HepG2 (cell line): ENCODE data around the gene BIRC5. TPM values are rescaled to one million over a fixed set of nuclear protein-coding genes. Genes with fewer than 3 reads are reported as not detected.

ENCODE experiments used
- ATAC-seq: fragments of 200-7000 bp; cut with Tn5 transposase; 3 replicates; pipeline ENCODE4 v1.9.1; 2020; ENCODE audit warnings: mild to moderate bottlenecking, moderate library complexity
- BruUV-seq: library from RNA; stranded (reverse); fragments of 400-500 nt; replicated peaks from 2 replicates; lab custom pipeline; 2021; lab: Mats Ljungman, UMichigan
- CTCF ChIA-PET: fragments of 300-600 bp; formaldehyde crosslinking; extraction: SDS; loops from one replicate; lab custom pipeline; 2021; ENCODE audit warnings: low total read pairs, inconsistent platforms, low intra/inter-chr PET ratio; lab: Yijun Ruan, JAX
- POLR2A ChIA-PET: fragments of 350-600 bp; sonication (Branson Sonifier 250); formaldehyde crosslinking; loops from one replicate; lab custom pipeline; 2020; ENCODE audit warnings: antibody characterized with exemption, inconsistent platforms; lab: Yijun Ruan, JAX
- DNase-seq: peaks from one replicate; pipeline ENCODE4 v3.0.0-alpha.2; 2015; ENCODE audit warnings: low spot score
- FAIRE-seq: peaks from 3 replicates; lab custom pipeline; 2011; peaks lifted over from hg19 to GRCh38; lab: Jason Lieb, UNC
- H2AFZ ChIP-seq: one replicate; pipeline ENCODE4 v1.6.1; 2011; ENCODE audit warnings: low read length, inconsistent platforms
- H3K27ac ChIP-seq: fragments of 300-600 bp; 3 replicates; pipeline ENCODE4 v1.8.0; 2011; ENCODE audit warnings: mixed run types, mild to moderate bottlenecking, mixed read lengths, low read length, inconsistent platforms; ENCODE audit not compliant: insufficient read depth; ENCODE audit errors: extremely low read length
- H3K27me3 ChIP-seq, 2 experiments: fragments of 200-600 bp in 1 of 2; 2 replicates in 1 of 2; 3 replicates in 1 of 2; pipeline versions ENCODE4 v1.6.0 to v1.8.0; 2011; ENCODE audit warnings: low read length in 2 of 2, mild to moderate bottlenecking in 2 of 2, moderate library complexity in 2 of 2, inconsistent platforms in 1 of 2; ENCODE audit not compliant: insufficient read depth in 2 of 2, control insufficient read depth in 1 of 2
- H3K36me3 ChIP-seq, 2 experiments: fragments of 200-600 bp in 1 of 2; replicated peaks in 1 of 2; 2 replicates in 1 of 2; 3 replicates in 1 of 2; pipeline versions ENCODE4 v1.5.1 to v1.8.0; 2011; ENCODE audit warnings: low read length in 2 of 2, inconsistent platforms in 1 of 2; ENCODE audit not compliant: insufficient read depth in 2 of 2, control insufficient read depth in 1 of 2
- H3K4me1 ChIP-seq: 2 replicates; pipeline ENCODE4 v1.5.1; 2012; ENCODE audit warnings: low read length, inconsistent platforms; ENCODE audit not compliant: insufficient read depth
- H3K4me2 ChIP-seq: 2 replicates; pipeline ENCODE4 v1.6.0; 2011; ENCODE audit warnings: low read depth, low read length, inconsistent platforms
- H3K4me3 ChIP-seq, 3 experiments: fragments of 200-600 bp in 1 of 3; sonication (generic), shearing (Covaris generic) in 1 of 3; replicated peaks in 1 of 3; 2 replicates each; pipeline ENCODE4 v1.5.1; 2011 to 2016; ENCODE audit warnings: low read length in 3 of 3, inconsistent platforms in 2 of 3, low read depth in 2 of 3, mild to moderate bottlenecking in 2 of 3, control low read depth in 1 of 3, mixed read lengths in 1 of 3; ENCODE audit not compliant: insufficient read depth in 1 of 3
- H3K79me2 ChIP-seq: one replicate; pipeline ENCODE4 v1.6.1; 2011; ENCODE audit warnings: low read length, inconsistent platforms; ENCODE audit not compliant: insufficient read depth
- H3K9ac ChIP-seq: 2 replicates; pipeline ENCODE4 v1.6.0; 2011; ENCODE audit warnings: mild to moderate bottlenecking, low read depth, low read length, inconsistent platforms; ENCODE audit not compliant: insufficient read depth
- H3K9me3 ChIP-seq: 2 replicates; pipeline ENCODE4 v1.5.1; 2012; ENCODE audit warnings: mild to moderate bottlenecking, low read length
- H4K20me1 ChIP-seq: 2 replicates; pipeline ENCODE4 v1.6.0; 2011; ENCODE audit warnings: inconsistent platforms, mild to moderate bottlenecking, low read length, moderate library complexity; ENCODE audit not compliant: insufficient read depth
- ATAD3A ChIP-seq: sonication (generic); formaldehyde crosslinking; IDR thresholded peaks from 2 replicates; pipeline ENCODE4 v1.4.0; 2020; ENCODE audit warnings: missing genetic modification reagents
- CHD4 ChIP-seq: fragments of 200-600 bp; sonication (generic); IDR thresholded peaks from 2 replicates; pipeline ENCODE4 v1.7.0; 2017; ENCODE audit warnings: mild to moderate bottlenecking, low read length, borderline replicate concordance
- HNRNPLL ChIP-seq: fragments of 200-400 bp; formaldehyde crosslinking; IDR thresholded peaks from 2 replicates; pipeline ENCODE4 v1.6.1; 2017; ENCODE audit warnings: mild to moderate bottlenecking, low read depth, low read length; ENCODE audit not compliant: poor library complexity, severe bottlenecking
- KDM2A ChIP-seq: sonication (generic); formaldehyde crosslinking; IDR thresholded peaks from 2 replicates; pipeline ENCODE4 v1.4.0; 2020; ENCODE audit warnings: low read depth, missing genetic modification reagents, borderline replicate concordance
- MYC ChIP-seq: sonication (generic); formaldehyde crosslinking; IDR thresholded peaks from 2 replicates; pipeline ENCODE4 v1.9.0; 2021; ENCODE audit warnings: missing genetic modification reagents, borderline replicate concordance
- SRSF4 ChIP-seq: fragments of 200-400 bp; formaldehyde crosslinking; IDR thresholded peaks from one replicate; pipeline ENCODE4 v1.6.1; 2018; ENCODE audit warnings: mild to moderate bottlenecking, low read depth, low read length, moderate library complexity; ENCODE audit not compliant: poor library complexity, severe bottlenecking
- ZNF263 ChIP-seq: sonication (generic); formaldehyde crosslinking; IDR thresholded peaks from 2 replicates; pipeline ENCODE4 v1.4.0; 2020; ENCODE audit warnings: missing genetic modification reagents
- ZNF782 ChIP-seq: sonication (generic); formaldehyde crosslinking; IDR thresholded peaks from 2 replicates; pipeline ENCODE4 v1.4.0; 2020; ENCODE audit warnings: missing genetic modification reagents, mild to moderate bottlenecking, borderline replicate concordance
- WGBS: methylation state at CpG from one replicate; pipeline ENCODE4 v1.1.6; 2017; ENCODE audit warnings: low lambda C conversion rate; 5-methylcytosine and 5-hydroxymethylcytosine counted together
- in situ Hi-C: cut with HindIII; loops from 2 replicates; pipeline ENCODE4 v1.10.0; 2017; ENCODE audit warnings: low pct_unique_long_range_greater_than_20kb; ENCODE audit not compliant: extremely low pct_ligation_motif_present
- intact Hi-C: fragments of 100-400 bp; cut with micrococcal nuclease; formaldehyde crosslinking; loops from one replicate; pipeline ENCODE4 v1.10.0; 2022; ENCODE audit not compliant: unreplicated experiment
- polyA plus RNA-seq, 8 experiments: library from polyadenylated mRNA; depleted of rRNA in 3 of 8; stranded (reverse) in 7 of 8; unstranded in 1 of 8; fragments of >200 nt; fragmentation: Illumina TruSeq in 4 of 8; extraction: Trizol in 4 of 8; gene quantifications; 2 replicates each; pipeline versions ENCODE4 v1.2.1 to v1.2.3, GENCODE V29; 2011 to 2016; ENCODE audit warnings: low read depth in 4 of 8, missing spikeins in 1 of 8, mixed read lengths in 1 of 8; ENCODE audit not compliant: insufficient read depth in 1 of 8
- total RNA-seq, 5 experiments: library from RNA; depleted of rRNA; stranded (reverse); fragments of >200 nt; fragmentation: Illumina TruSeq; extraction: Trizol; gene quantifications; 2 replicates each; pipeline ENCODE4 v1.2.3, GENCODE V29; 2016; ENCODE audit warnings: low read depth in 1 of 5
- TF ChIP-seq, protein P1 (sequence below): sonication (generic); formaldehyde crosslinking; IDR thresholded peaks from 2 replicates; pipeline ENCODE4 v1.5.1; 2020; ENCODE audit warnings: mild to moderate bottlenecking, missing genetic modification reagents, moderate library complexity
- TF ChIP-seq, protein P2 (sequence below): sonication (generic); IDR thresholded peaks from 2 replicates; pipeline ENCODE4 v1.6.1; 2016; ENCODE audit warnings: low read depth, borderline replicate concordance
- TF ChIP-seq, protein P3 (sequence below): sonication (generic); formaldehyde crosslinking; conservative IDR thresholded peaks from 2 replicates; pipeline ENCODE4 v1.4.0; 2020; ENCODE audit warnings: missing genetic modification reagents
- TF ChIP-seq, protein P4 (sequence below): sonication (generic); formaldehyde crosslinking; conservative IDR thresholded peaks from 2 replicates; pipeline ENCODE4 v1.8.1; 2023; ENCODE audit warnings: missing genetic modification reagents

Gene BIRC5
- total and polyA plus RNA-seq, 2 of the 13 experiments (the other 11 are each of a cell fraction or from before 2014, with no cell fraction given), result 30.3 to 135 TPM

DNA sequence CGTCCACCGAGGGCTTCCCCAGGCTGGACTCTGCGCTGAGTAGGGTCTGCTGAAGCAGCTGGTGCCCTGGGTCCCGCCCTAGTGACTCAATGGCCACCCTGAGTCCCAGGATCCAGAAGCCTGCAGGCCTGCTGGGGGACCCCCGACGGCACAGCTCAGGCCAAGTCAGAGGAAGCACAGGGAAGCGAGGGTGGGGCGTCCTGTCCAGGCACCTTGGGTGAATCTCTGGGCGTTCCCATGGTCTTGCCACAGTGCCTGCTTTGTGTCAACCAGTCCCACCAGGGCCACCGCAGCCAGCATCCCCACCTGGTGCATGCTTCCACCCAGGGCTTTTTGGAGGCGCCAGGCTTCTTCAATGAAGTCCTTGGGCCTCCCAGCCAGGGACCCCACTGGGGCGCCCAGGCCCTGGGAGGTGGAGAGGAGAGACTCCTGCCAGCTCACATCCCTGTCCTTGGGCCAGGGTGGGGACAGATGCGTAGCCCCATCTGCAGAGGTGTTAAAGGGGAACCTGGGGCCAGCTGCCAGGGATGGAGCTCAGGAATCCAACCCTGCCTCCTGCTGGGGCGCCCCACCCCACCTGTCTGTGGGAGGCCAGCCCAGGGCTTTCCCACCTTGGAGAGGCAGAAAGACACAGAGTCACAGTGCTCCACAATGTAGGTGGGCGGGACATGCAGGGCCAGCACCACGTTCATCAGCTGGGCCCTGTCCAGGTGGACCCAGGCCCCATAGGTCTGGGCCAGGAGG lies 35.2 kb downstream of the BIRC5 start:
- H3K4me2 ChIP-seq, result peak overlapping the region; percentile 30
- no peak overlapping the region for H3K27ac ChIP-seq
- in situ Hi-C loops, result no loop called here
- no peaks in the 10 kb centered on the region for H4K20me1 ChIP-seq
- WGBS, result 62% methylated on average over 8 of the region's 16 CpGs
- peaks cover 56% of the 10 kb centered on the region for H3K4me1 ChIP-seq
- ATAC-seq (peak; percentile 1; the same call in 1 of the 3 replicates), DNase-seq (no peak), FAIRE-seq (no peak)
- peaks cover 0 to 4% of the 10 kb centered on the region in 2 experiments; a peak in 1 of 5 replicates for H3K27me3 ChIP-seq
- no peaks in the 10 kb centered on the region for H3K79me2 ChIP-seq
- no peak overlapping the region for H2AFZ ChIP-seq
- ChIA-PET CTCF (interaction anchor here (2.0 kb wide), 1 partner anchor 136 kb away, joined by 13 read pairs; no protein-coding TSS in a partner anchor), POLR2A (no interaction called here)
- no peak overlapping the region; a peak in 1 of 6 replicates for H3K4me3 ChIP-seq
- no peak overlapping the region for H3K9ac ChIP-seq
- BruUV-seq, result no TSS peak
- H3K9me3 ChIP-seq, result no peaks in the 10 kb centered on the region
- intact Hi-C loops, result loop anchor here (10.0 kb wide), 1 partner anchor 1016 kb away; no protein-coding TSS in a partner anchor
- no peaks in the 10 kb centered on the region for H3K36me3 ChIP-seq
- TF ChIP-seq, protein P1, sequence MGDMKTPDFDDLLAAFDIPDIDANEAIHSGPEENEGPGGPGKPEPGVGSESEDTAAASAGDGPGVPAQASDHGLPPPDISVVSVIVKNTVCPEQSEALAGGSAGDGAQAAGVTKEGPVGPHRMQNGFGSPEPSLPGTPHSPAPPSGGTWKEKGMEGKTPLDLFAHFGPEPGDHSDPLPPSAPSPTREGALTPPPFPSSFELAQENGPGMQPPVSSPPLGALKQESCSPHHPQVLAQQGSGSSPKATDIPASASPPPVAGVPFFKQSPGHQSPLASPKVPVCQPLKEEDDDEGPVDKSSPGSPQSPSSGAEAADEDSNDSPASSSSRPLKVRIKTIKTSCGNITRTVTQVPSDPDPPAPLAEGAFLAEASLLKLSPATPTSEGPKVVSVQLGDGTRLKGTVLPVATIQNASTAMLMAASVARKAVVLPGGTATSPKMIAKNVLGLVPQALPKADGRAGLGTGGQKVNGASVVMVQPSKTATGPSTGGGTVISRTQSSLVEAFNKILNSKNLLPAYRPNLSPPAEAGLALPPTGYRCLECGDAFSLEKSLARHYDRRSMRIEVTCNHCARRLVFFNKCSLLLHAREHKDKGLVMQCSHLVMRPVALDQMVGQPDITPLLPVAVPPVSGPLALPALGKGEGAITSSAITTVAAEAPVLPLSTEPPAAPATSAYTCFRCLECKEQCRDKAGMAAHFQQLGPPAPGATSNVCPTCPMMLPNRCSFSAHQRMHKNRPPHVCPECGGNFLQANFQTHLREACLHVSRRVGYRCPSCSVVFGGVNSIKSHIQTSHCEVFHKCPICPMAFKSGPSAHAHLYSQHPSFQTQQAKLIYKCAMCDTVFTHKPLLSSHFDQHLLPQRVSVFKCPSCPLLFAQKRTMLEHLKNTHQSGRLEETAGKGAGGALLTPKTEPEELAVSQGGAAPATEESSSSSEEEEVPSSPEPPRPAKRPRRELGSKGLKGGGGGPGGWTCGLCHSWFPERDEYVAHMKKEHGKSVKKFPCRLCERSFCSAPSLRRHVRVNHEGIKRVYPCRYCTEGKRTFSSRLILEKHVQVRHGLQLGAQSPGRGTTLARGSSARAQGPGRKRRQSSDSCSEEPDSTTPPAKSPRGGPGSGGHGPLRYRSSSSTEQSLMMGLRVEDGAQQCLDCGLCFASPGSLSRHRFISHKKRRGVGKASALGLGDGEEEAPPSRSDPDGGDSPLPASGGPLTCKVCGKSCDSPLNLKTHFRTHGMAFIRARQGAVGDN (CRISPR knock-in tag), result 0 out of 2 replicates have a peak, but pooled peaks have one; percentile 30
- TF ChIP-seq ZNF782 (CRISPR knock-in tag), result no peak
- TF ChIP-seq ZNF263 (CRISPR knock-in tag), result 0 out of 2 replicates have a peak, but pooled peaks have one; percentile 34
- TF ChIP-seq, protein P2, sequence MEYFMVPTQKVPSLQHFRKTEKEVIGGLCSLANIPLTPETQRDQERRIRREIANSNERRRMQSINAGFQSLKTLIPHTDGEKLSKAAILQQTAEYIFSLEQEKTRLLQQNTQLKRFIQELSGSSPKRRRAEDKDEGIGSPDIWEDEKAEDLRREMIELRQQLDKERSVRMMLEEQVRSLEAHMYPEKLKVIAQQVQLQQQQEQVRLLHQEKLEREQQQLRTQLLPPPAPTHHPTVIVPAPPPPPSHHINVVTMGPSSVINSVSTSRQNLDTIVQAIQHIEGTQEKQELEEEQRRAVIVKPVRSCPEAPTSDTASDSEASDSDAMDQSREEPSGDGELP, result 0 out of 2 replicates have a peak, but pooled peaks have one; percentile 19
- TF ChIP-seq SRSF4, result no peak
- TF ChIP-seq MYC (CRISPR knock-in tag), result peak; percentile 14; the same call in 1 of the 2 replicates
- TF ChIP-seq, protein P3, sequence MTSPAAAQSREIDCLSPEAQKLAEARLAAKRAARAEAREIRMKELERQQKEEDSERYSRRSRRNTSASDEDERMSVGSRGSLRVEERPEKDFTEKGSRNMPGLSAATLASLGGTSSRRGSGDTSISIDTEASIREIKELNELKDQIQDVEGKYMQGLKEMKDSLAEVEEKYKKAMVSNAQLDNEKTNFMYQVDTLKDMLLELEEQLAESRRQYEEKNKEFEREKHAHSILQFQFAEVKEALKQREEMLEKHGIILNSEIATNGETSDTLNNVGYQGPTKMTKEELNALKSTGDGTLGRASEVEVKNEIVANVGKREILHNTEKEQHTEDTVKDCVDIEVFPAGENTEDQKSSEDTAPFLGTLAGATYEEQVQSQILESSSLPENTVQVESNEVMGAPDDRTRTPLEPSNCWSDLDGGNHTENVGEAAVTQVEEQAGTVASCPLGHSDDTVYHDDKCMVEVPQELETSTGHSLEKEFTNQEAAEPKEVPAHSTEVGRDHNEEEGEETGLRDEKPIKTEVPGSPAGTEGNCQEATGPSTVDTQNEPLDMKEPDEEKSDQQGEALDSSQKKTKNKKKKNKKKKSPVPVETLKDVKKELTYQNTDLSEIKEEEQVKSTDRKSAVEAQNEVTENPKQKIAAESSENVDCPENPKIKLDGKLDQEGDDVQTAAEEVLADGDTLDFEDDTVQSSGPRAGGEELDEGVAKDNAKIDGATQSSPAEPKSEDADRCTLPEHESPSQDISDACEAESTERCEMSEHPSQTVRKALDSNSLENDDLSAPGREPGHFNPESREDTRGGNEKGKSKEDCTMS, result no peak
- 0 out of 2 replicates have a peak, but pooled peaks have one; percentile 7 for TF ChIP-seq ATAD3A (CRISPR knock-in tag)
- TF ChIP-seq, protein P4, sequence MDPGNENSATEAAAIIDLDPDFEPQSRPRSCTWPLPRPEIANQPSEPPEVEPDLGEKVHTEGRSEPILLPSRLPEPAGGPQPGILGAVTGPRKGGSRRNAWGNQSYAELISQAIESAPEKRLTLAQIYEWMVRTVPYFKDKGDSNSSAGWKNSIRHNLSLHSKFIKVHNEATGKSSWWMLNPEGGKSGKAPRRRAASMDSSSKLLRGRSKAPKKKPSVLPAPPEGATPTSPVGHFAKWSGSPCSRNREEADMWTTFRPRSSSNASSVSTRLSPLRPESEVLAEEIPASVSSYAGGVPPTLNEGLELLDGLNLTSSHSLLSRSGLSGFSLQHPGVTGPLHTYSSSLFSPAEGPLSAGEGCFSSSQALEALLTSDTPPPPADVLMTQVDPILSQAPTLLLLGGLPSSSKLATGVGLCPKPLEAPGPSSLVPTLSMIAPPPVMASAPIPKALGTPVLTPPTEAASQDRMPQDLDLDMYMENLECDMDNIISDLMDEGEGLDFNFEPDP (CRISPR knock-in tag), result no peak
- 0 out of 2 replicates have a peak, but pooled peaks have one; percentile 11 for TF ChIP-seq KDM2A (CRISPR knock-in tag)
- peak; percentile 12 for TF ChIP-seq HNRNPLL
- TF ChIP-seq CHD4, result no peak
